Measurements from ENCODE around the gene CEPT1. TPM values are rescaled to one million over a fixed set of nuclear protein-coding genes. Genes with fewer than 3 reads are reported as not detected.

CEPT1 gene
- total RNA-seq, 4 donors from 2014 or later = 23.5 to 44.0 (median 31.8) TPM

DNA sequence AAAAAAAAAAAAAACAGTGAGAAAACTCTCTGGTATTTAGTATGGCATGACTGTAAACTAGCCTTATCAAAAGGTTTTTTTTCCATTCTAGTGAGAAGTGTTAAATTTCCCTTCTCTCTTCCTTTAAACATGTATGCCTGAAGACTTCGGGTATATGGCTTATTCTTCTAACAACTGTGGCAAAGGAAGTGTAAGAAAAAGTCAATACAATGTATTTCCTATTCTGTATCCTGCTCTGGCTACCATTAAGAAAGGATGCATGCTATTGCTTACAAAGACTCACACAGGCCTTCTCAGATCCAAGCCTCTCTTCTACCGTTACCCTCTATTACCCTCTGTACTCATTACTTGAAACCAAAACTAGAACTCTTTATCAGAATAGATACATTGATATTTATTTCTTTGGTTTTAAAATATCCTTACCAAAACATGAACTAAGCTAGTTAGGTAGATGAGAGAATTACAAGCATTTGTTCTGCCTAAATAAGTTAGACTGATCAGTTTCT is 8.4 kb downstream of the CEPT1 start:
- H3K4me3 ChIP-seq (ENCODE audit: low read depth, poor library complexity, severe bottlenecking) = no peak overlapping the region
- no peak for DNase-seq (ENCODE audit: low spot score in 2 of 2)
- intact Hi-C loops (cut with DNase I; ENCODE audit: low total_unique reads) = no loop called here
- TF ChIP-seq POLR2A (IDR thresholded peaks at IDR 0.05) (no peak), CTCF (IDR thresholded peaks at IDR 0.05) (no peak)
- WGBS, 2 donors = 83% methylated on average over 2 of the region's 2 CpGs

DNA sequence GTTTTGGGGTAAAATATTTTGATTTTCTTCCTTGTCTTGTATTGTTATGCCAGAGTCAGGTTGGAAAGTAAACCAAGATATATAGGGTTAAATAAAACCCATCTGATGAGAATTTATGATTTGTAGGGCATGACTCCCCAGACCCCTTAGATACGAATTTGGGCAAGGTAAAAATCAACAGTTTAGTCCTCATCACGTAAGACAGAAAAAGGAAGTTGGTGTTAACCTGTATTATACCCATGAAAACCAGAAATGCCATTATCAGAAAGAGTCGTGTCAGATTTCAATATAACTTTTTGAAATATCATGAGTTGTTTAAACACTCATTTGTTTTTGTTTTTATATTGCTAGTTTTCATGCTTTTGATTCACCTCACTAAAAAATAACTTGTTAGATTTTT is 11.8 kb downstream of the CEPT1 start:
- TF ChIP-seq CTCF (IDR thresholded peaks at IDR 0.05) = no peak
- TF ChIP-seq POLR2A (IDR thresholded peaks at IDR 0.05) = no peak
- intact Hi-C loops (cut with DNase I; ENCODE audit: low total_unique reads) = no loop called here
- 76% methylated on average over 3 of the region's 3 CpGs for WGBS, 2 donors
- H3K4me3 ChIP-seq (ENCODE audit: low read depth, poor library complexity, severe bottlenecking) = no peak overlapping the region
- no peak for DNase-seq (ENCODE audit: low spot score in 2 of 2)

DNA sequence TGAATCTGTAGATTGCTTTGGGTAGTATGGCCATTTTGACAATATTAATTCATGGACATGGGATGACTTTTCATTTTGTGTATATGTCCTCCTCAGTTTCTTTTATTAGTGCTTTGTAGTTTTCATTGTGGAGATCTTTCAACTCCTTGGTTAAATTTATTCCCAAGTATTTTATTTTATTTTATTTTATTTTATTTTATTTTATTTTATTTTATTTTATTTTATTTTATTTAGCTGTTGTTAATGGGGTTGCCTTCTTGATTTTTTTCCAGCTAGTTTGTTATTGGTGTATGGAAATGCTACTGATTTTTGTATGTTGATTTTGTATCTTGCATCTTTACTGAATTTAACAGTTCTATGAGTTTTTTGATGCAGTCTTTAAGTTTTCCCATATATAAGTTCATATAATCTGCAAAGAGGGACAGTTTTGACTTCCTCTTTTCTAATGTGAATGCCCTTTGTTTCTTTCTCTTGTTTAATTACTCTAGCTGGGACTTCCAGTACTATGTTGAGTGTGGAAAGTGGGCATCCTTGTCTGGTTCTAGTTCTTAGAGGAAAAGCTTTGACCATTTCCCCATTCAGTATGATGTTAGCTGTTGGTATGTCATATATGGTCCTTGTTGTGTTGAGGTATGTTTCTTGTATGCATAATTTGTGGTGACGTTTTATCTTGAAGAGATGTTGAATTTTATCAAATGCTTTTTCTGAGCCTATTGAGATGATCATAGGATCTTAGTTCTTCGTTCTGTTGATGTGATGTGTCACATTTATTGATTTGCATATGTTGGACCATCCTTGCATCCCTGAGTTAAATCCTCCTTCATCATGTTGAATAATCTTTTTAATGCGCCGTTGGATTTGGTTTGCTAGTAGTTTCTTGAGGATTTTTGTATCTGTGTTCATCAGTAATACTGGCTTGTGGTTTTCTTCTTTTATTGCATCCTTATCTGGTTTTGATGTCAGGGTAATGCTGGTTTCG is 14.3 kb downstream of the CEPT1 start:
- no peak for DNase-seq (ENCODE audit: low spot score in 2 of 2)
- no peak for TF ChIP-seq CTCF (IDR thresholded peaks at IDR 0.05)
- no peak for TF ChIP-seq POLR2A (IDR thresholded peaks at IDR 0.05)
- 92 to 97% methylated on average over 5 of the region's 5 CpGs for WGBS, 2 donors
- intact Hi-C loops (cut with DNase I; ENCODE audit: low total_unique reads) = no loop called here
- H3K4me3 ChIP-seq (ENCODE audit: low read depth, poor library complexity, severe bottlenecking) = no peak overlapping the region

GRCh38 chr1:111157431-111157830 is 17.4 kb downstream of the CEPT1 start:
- no peak for DNase-seq (ENCODE audit: low spot score in 2 of 2)
- no peak overlapping the region for H3K4me3 ChIP-seq (ENCODE audit: low read depth, poor library complexity, severe bottlenecking)
- TF ChIP-seq POLR2A (IDR thresholded peaks at IDR 0.05) = no peak
- TF ChIP-seq CTCF (IDR thresholded peaks at IDR 0.05) = no peak
- intact Hi-C loops (cut with DNase I; ENCODE audit: low total_unique reads) = no loop called here
- WGBS, 2 donors = 99% methylated on average over 2 of the region's 2 CpGs

DNA sequence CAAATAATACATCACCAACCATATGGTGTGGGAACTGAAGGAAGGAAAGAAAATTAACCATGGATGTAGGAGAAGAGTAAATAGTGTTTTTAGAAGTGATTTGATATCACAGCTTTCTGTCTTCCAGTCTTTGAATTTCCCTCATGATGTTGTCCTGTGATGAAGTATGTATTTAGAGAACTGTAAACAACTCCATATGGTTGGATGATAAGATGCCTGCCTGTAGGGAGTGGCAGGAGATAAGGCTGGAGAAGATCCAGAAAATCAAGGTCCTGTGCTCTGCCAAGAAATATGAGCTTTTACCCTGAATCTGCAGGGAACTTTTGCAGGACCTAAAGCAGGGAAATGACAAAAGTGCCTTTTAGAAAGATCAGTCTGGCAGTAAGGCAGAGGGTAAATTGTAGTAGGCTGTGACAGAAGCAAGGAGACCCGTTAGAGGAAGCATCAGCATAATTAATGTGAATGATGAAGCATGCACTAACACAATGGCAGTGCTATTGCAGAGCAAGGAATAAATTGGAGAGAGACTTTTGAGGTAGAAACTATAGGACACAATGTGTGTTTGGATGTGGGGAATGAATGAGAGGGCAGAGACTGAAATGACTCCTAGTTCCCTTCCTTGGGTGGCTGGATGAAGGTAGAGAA is 21.9 kb downstream of the CEPT1 start:
- WGBS, 2 donors = 30 to 41% methylated on average over 1 of the region's 1 CpG
- H3K4me3 ChIP-seq (ENCODE audit: low read depth, poor library complexity, severe bottlenecking) = no peak overlapping the region
- no peak for TF ChIP-seq CTCF (IDR thresholded peaks at IDR 0.05)
- no peak for TF ChIP-seq POLR2A (IDR thresholded peaks at IDR 0.05)
- intact Hi-C loops (cut with DNase I; ENCODE audit: low total_unique reads) = no loop called here
- DNase-seq (ENCODE audit: low spot score in 2 of 2) = no peak

Data from lower leg skin (tissue), 4 donors.